GM19324 (cell line): ENCODE measurements around the gene CDNF.
"Not testable (repeated sequence)": the region's sequence is repeated elsewhere in the genome, so short reads cannot be mapped to it uniquely, and the experiment has no call there.

Experiments used
- ATAC-seq: cut with Tn5 transposase; IDR thresholded peaks from one replicate; pipeline ENCODE4 v1.9.1; 2021; ENCODE audit warnings: mild to moderate bottlenecking, moderate library complexity; ENCODE audit not compliant: unreplicated experiment, low FRiP score

The CDNF gene

GRCh38 chr10:14840178-14840577 is 2.3 kb upstream of the CDNF start:
- no peak for ATAC-seq

GRCh38 chr10:14839305-14839695 is 1.5 kb upstream of the CDNF start:
- ATAC-seq: no peak

GRCh38 chr10:14838582-14839304 is 906 bp upstream of the CDNF start:
- ATAC-seq: no peak

GRCh38 chr10:14837003-14837756 is 657 bp downstream of the CDNF start:
- ATAC-seq: no peak

GRCh38 chr10:14836208-14836607 is 1.6 kb downstream of the CDNF start:
- no peak for ATAC-seq

GRCh38 chr10:14833106-14833505 is 4.7 kb downstream of the CDNF start:
- ATAC-seq: no peak

GRCh38 chr10:14826076-14826829 is 11.6 kb downstream of the CDNF start:
- ATAC-seq: no peak

- ATAC-seq: no peak
Measured at GRCh38 chr10:14823966-14824365, 13.9 kb downstream of the CDNF start.

- no peak for ATAC-seq
Measured at GRCh38 chr10:14822879-14823755, 14.7 kb downstream of the CDNF start.

GRCh38 chr10:14821635-14822375 is 16.0 kb downstream of the CDNF start:
- ATAC-seq: no peak

GRCh38 chr10:14820775-14821154 is 17.1 kb downstream of the CDNF start:
- ATAC-seq: no peak

GRCh38 chr10:14820010-14820774 is 17.6 kb downstream of the CDNF start:
- ATAC-seq: no peak

- ATAC-seq: not testable (repeated sequence)
Measured at GRCh38 chr10:14816717-14817116, 21.1 kb downstream of the CDNF start.

GRCh38 chr10:14815681-14816080 is 22.2 kb downstream of the CDNF start:
- ATAC-seq: no peak

GRCh38 chr10:14812271-14812670 is 25.6 kb downstream of the CDNF start:
- ATAC-seq: no peak

GRCh38 chr10:14810969-14811953 is 26.6 kb downstream of the CDNF start:
- no peak for ATAC-seq

- ATAC-seq: no peak
Measured at GRCh38 chr10:14806318-14806717, 31.5 kb downstream of the CDNF start.

GRCh38 chr10:14803827-14804226 is 34.0 kb downstream of the CDNF start:
- no peak for ATAC-seq
